Activated B cell treated with CpG ODN at 0.5 μM for 24 hours (primary cell): ENCODE measurements around the gene CSH2. TPM values are rescaled to one million over a fixed set of nuclear protein-coding genes. Genes with fewer than 3 reads are reported as not detected.
A peak's percentile ranks its signal among the peaks of the same experiment; 100 is the strongest.
"Not testable (repeated sequence)": the region's sequence is repeated elsewhere in the genome, so short reads cannot be mapped to it uniquely, and the experiment has no call there.

ENCODE experiments used
- ATAC-seq: fragments of 200-7000 bp; cut with Tn5 transposase; one replicate; pipeline ENCODE4 v1.10.0; 2021; ENCODE audit warnings: low read depth, mild to moderate bottlenecking, moderate library complexity
- CTCF ChIA-PET: fragments of 350-600 bp; sonication (Branson Sonifier 250); formaldehyde crosslinking; loops from one replicate; lab custom pipeline; 2021; ENCODE audit warnings: antibody characterized with exemption; lab: Charles Lee
- POLR2A ChIA-PET: fragments of 350-600 bp; sonication (Branson Sonifier 250); formaldehyde crosslinking; loops from one replicate; lab custom pipeline; 2021; ENCODE audit warnings: antibody characterized with exemption; lab: Charles Lee
- DNase-seq: peaks from one replicate; pipeline ENCODE4 v3.0.0; 2022
- H3K27ac Mint-ChIP-seq: one replicate; pipeline ENCODE4 v1.8.0; 2020; ENCODE audit warnings: mixed read lengths
- H3K27me3 Mint-ChIP-seq: one replicate; pipeline ENCODE4 v1.8.0; 2021; ENCODE audit warnings: mixed read lengths
- H3K36me3 Mint-ChIP-seq: one replicate; pipeline ENCODE4 v1.8.0; 2021; ENCODE audit warnings: low read depth, mixed read lengths
- H3K4me1 Mint-ChIP-seq: one replicate; pipeline ENCODE4 v1.8.0; 2021; ENCODE audit warnings: mixed read lengths
- H3K4me3 Mint-ChIP-seq: one replicate; pipeline ENCODE4 v1.8.0; 2020; ENCODE audit warnings: mild to moderate bottlenecking, mixed read lengths
- H3K9me3 Mint-ChIP-seq: one replicate; pipeline ENCODE4 v1.8.0; 2020; ENCODE audit warnings: mixed read lengths
- intact Hi-C: fragments of 100-400 bp; cut with micrococcal nuclease; formaldehyde crosslinking; loops from one replicate; pipeline ENCODE4 v1.15.1; 2024
- total RNA-seq: library from RNA; stranded (reverse); gene quantifications from 2 replicates; pipeline ENCODE4 v1.2.3, GENCODE V29; 2022

CSH2 gene
- total RNA-seq, 1 donor from 2014 or later: not detected

- H3K9me3 Mint-ChIP-seq, H3K27ac Mint-ChIP-seq, H3K36me3 Mint-ChIP-seq, POLR2A ChIA-PET, H3K4me1 Mint-ChIP-seq, H3K4me3 Mint-ChIP-seq, intact Hi-C loops, H3K27me3 Mint-ChIP-seq: not testable (repeated sequence)
- CTCF ChIA-PET: interaction anchor here (1.2 to 7.2 kb wide), 2 partner anchors 234 to 235 kb away, joined by 3 to 56 read pairs; no protein-coding TSS in a partner anchor
- peak; percentile 10 for DNase-seq
- peak; percentile 30 for ATAC-seq
Observed at GRCh38 chr17:63898899-63899798, 25.7 kb upstream of the CSH2 start.

GRCh38 chr17:63896524-63897354, 23.3 kb upstream of the CSH2 start, which contains the start of gene CSH1:
CSH1 (minus strand) TSS chr17:63896574; CDS start chr17:63896511, 63 bp downstream.
- H3K36me3 Mint-ChIP-seq, intact Hi-C loops, H3K4me3 Mint-ChIP-seq, POLR2A ChIA-PET, H3K27me3 Mint-ChIP-seq, CTCF ChIA-PET, H3K4me1 Mint-ChIP-seq, H3K27ac Mint-ChIP-seq, H3K9me3 Mint-ChIP-seq: not testable (repeated sequence)
- ATAC-seq (peak; percentile 67), DNase-seq (peak; percentile 3)

GRCh38 chr17:63894821-63895220, 21.3 kb upstream of the CSH2 start:
- H3K27ac Mint-ChIP-seq, H3K4me3 Mint-ChIP-seq, POLR2A ChIA-PET, ATAC-seq, H3K27me3 Mint-ChIP-seq, H3K36me3 Mint-ChIP-seq, CTCF ChIA-PET, intact Hi-C loops, H3K9me3 Mint-ChIP-seq, H3K4me1 Mint-ChIP-seq: not testable (repeated sequence)
- DNase-seq: peak; percentile 4

GRCh38 chr17:63894021-63894420, 20.5 kb upstream of the CSH2 start:
- CTCF ChIA-PET, H3K9me3 Mint-ChIP-seq, H3K27ac Mint-ChIP-seq, H3K27me3 Mint-ChIP-seq, H3K4me1 Mint-ChIP-seq, H3K4me3 Mint-ChIP-seq, DNase-seq, POLR2A ChIA-PET, H3K36me3 Mint-ChIP-seq, intact Hi-C loops, ATAC-seq: not testable (repeated sequence)

- H3K27me3 Mint-ChIP-seq, ATAC-seq, H3K36me3 Mint-ChIP-seq, H3K4me1 Mint-ChIP-seq, DNase-seq, H3K27ac Mint-ChIP-seq, POLR2A ChIA-PET, H3K4me3 Mint-ChIP-seq, H3K9me3 Mint-ChIP-seq, intact Hi-C loops: not testable (repeated sequence)
- CTCF ChIA-PET: interaction anchor here (1.4 kb wide), 1 partner anchor 133 kb away, joined by 4 read pairs; no protein-coding TSS in a partner anchor
Observed at GRCh38 chr17:63892316-63893037, 19.0 kb upstream of the CSH2 start.

GRCh38 chr17:63889026-63889848, 15.8 kb upstream of the CSH2 start:
- H3K4me3 Mint-ChIP-seq, DNase-seq, H3K36me3 Mint-ChIP-seq, H3K9me3 Mint-ChIP-seq, H3K27me3 Mint-ChIP-seq, H3K4me1 Mint-ChIP-seq: not testable (repeated sequence)
- peak overlapping the region; percentile 35 for H3K27ac Mint-ChIP-seq
- POLR2A ChIA-PET: interaction anchor here (0.7 kb wide), 1 partner anchor 616 kb away, joined by 3 read pairs; no protein-coding TSS in a partner anchor
- intact Hi-C loops: loop anchor here (5.0 kb wide), 1 partner anchor 393 kb away; no protein-coding TSS in a partner anchor
- peak; percentile 91 for ATAC-seq
- CTCF ChIA-PET: interaction anchor here (0.6 to 2.0 kb wide), 10 partner anchors 11 to 530 kb away, joined by 3 to 6 read pairs (median 4); no protein-coding TSS in a partner anchor

GRCh38 chr17:63885119-63885518, 11.6 kb upstream of the CSH2 start:
- H3K36me3 Mint-ChIP-seq, H3K9me3 Mint-ChIP-seq, CTCF ChIA-PET, POLR2A ChIA-PET, H3K27me3 Mint-ChIP-seq, H3K4me3 Mint-ChIP-seq, H3K4me1 Mint-ChIP-seq, ATAC-seq, H3K27ac Mint-ChIP-seq, DNase-seq: not testable (repeated sequence)
- intact Hi-C loops: loop anchor here (5.0 kb wide), 1 partner anchor 397 kb away; no protein-coding TSS in a partner anchor

- H3K9me3 Mint-ChIP-seq, ATAC-seq, intact Hi-C loops, DNase-seq, H3K27ac Mint-ChIP-seq, H3K27me3 Mint-ChIP-seq, H3K4me3 Mint-ChIP-seq, H3K36me3 Mint-ChIP-seq: not testable (repeated sequence)
- H3K4me1 Mint-ChIP-seq: peaks cover 11% of the 10 kb centered on the region
- POLR2A ChIA-PET: interaction anchor here (0.7 kb wide), 2 partner anchors 23 to 64 kb away, joined by 3 to 7 read pairs; no protein-coding TSS in a partner anchor
- CTCF ChIA-PET: interaction anchor here (1.0 to 2.3 kb wide), 3 partner anchors 13 to 64 kb away, joined by 3 to 6 read pairs (median 3); no protein-coding TSS in a partner anchor
Observed at GRCh38 chr17:63882626-63883126, 9.2 kb upstream of the CSH2 start.
